ENCODE measurements around the gene TNIK.
"Not testable (repeated sequence)": the region's sequence is repeated elsewhere in the genome, so short reads cannot be mapped to it uniquely, and the experiment has no call there.

The TNIK gene

DNA sequence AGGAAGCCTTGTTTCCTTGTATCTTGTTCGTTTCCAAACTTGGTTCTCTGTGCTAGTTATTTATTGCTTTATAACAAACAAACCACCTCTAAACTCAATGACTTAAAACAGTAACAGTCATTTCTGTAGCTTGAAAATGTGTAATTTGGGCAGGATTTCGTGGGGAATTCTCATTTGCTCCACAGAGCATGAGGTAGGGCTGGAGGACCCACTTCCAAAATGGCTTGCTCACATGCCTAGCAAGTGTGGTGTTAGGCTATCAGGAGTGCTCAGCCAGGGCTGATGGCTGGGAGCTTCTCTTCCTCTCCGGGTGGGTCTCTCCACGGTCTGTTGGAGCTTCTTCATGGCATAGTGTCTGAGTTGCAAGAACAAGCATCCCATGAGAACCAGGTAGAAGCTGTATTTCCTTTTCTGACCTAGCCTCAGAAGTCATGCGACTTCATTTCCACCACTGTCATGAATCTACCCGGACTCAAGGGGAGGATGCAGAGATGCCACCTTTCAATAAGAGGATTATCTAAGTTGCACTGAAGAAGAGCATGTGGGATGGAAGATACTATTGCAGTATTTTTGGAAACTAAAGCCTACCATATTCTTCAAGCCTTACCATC lies 8.2 kb upstream of the TNIK start:
- no peak for DNase-seq

DNA sequence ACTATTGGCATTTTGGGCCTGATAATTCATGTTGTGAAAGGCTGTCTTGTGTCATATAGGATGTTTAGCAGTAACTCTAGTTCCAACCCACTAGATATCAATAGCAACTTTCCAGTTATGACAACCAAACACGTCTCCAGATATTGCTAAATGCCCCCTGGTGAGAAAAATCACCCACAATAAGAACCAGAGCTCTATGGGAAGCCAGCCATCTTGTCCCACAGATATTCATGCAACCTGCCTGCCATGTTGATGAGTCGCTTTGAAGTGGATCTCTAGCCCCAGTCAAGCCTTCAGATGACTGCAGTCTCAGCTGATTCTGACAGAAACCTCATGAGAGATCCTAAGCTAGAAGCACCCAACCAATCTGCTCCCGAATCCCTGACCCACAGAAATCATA lies 5.6 kb upstream of the TNIK start:
- no peak for DNase-seq

DNA sequence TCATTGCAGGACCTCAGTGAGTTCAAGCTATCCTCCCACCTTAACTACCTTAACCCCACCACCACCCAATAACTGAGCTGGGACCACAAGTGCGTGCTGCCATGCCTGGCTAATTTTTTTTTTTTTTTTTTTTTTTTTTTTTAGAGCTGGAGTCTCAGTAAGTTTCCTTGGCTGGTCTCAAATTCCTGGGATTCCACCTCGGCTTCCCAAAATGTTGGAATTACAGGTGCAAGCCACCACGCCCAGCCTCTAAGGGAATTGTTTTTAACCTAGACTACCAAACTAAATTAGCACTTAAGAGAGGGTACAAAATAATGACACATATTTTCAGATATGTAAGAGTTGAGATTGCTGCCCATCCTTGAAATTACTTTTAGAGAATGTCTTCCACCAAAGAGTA lies 4.3 kb upstream of the TNIK start:
- no peak for DNase-seq

DNA sequence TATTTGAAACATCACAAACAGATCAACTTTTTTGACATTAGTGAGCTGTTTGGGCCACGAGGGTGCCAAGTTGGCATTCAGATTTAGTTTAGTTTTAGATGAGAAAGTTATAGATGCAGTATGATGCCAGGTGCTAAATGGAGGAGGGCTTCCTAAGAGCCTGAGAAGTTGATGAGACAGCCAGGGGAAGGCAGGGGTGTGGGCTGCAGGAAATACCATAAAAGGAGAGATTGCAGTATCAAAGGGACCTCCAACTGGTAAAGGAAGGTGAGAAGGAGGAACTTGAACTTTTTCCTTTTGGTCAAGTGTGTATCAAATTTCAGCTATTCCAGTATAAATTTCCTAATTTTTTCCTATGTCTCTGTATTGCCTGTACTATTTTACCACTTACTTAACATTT lies 2.0 kb upstream of the TNIK start:
- DNase-seq, result peak; percentile 1 to 42 (median 8)

DNA sequence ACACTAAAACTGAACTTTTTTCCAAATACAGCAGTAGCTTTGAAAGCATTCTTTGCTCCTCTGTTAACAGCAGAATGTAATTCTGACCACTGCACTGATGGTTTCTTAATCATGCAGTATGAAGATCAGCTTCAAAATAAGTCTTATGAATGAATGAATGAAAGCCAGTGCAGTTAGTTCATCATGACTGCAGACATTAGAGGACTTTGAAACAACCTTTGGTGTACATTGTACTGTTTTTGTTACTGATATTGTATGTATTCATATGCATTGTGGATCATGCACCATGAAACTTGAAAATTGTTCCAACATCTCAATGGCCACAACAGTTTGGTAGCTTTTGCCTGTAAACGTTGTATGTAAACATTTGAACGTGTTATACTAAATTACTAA lies 1.3 kb upstream of the TNIK start:
- DNase-seq, result peak in 1 of 6 experiments; percentile 22

DNA sequence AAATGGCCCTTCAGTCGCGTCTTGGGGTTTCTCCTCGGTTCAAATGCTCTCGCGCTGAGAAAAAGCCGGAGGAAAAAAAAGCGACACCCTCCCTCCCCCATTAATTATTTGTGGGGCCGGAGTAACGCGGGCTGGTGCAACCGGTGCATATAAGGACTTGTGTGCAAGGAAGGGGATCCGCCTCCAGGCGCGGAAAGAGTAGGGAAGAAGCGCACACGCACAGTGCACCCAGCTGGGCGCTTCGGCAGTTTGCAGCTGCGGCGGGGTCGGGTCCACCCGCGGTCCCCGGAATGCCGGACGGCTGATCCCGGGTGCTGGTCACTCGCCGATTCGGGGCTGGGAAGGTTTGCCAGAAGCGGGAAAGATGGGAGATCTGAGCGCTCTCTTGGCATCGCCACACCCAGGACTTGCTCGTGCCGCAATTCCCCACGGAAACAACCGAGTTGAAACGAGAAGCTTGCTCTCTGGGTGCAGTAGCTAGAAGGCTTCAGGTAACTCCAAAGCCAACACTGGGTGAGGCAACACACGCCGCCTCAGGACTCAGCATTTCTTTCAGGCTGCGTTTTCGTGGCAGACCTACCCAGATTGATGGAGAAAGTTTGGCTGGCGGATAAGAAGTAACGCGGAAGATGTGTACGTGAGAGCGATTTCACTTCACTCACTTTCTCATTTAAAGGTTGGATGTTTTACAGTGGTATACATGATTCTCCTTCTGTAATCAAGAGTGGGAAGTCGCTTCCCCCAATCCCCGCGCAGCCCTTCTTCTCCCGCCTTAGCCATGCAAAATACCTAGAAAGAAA lies 720 bp upstream of the TNIK start:
- peak; percentile 11 to 71 (median 46) for DNase-seq

DNA sequence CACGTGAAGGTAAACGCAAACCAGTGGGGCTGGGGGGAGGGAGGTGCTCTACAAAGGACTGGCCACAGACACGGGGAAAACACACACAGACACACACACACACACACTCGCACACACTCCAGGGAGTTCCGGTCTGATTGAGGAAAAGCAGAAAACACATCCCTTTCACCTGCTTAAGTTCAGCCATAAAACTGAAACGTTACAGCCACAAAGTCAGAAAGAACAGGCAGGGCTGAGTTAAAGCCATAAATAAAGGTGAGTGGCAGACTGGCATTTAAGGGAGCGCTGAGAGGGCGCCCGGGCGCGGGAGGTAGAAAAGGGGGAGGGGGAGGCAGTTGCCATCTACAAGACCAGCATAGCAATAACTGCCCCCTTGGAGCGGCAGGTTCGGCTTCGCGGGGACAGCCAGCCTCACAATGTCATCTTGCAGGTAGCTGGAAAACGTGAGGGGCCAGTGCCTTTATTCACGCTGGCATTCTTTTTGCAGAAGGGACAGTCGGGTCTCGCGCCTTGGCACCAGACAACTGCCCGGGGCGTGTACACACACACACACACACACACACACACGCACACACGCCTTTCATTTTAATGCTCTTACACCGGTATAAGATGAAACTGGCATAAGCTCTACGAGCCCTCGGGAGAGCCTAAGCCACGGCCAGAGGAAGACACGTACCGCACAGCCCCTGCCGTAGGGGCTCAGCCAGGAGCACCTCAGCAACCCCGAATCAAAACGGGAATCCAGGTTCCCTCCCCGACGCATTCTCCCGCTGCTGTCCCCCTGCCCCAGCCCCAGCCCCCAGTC lies 866 bp downstream of the TNIK start:
- peak; percentile 52 to 82 (median 65) for DNase-seq

DNA sequence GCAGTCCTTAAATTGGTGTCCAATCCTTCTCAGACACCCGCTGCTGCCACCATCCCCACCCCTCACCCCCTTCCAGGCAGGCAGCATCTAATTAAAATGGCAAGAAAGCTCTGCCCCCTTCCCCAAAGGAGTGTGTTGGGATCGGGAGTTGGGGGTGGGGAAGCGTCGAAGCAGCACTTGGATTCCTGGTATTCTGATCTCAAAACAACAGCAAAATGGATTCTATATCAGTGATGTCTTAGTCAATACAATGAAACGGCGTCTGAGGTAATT lies 1.4 kb downstream of the TNIK start:
- DNase-seq, result no peak

DNA sequence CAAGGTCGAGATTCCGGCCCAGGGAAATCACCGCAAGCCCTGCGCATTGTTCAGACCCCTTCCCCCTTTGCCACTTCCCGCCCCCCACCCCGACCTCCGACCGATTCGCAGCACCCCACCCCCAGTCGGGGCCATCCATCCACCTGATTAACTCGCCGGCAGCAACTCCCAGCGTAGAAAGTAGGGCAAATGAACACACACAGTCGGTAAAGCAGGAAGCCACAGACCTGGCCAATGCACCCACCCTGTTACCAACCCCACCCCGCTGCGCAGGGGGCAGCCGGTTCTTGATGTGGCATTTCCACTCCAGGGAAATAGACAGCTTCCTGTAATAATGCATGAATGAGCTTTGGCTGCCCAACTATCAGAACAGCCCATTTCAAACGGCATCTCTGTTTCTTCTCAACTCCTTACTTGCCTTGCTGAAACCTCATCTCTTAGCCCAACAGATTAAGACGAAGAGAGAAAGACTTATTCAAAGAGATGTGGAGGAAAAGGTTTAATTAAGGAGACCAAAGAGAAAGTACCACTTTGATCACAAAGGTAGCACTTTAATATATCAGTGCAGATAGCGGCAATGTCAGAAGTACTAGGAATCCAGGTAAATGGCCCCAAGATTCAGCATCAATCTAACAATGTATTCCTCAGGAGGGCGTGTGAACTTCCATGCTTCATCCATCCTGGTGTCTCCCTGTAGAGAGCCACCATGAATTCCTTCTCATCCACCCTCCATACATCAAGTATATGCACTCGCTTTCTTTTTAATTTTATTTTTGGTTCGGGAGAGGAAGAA lies 1.9 kb downstream of the TNIK start:
- DNase-seq, result peak; percentile 15 to 53 (median 35)

DNA sequence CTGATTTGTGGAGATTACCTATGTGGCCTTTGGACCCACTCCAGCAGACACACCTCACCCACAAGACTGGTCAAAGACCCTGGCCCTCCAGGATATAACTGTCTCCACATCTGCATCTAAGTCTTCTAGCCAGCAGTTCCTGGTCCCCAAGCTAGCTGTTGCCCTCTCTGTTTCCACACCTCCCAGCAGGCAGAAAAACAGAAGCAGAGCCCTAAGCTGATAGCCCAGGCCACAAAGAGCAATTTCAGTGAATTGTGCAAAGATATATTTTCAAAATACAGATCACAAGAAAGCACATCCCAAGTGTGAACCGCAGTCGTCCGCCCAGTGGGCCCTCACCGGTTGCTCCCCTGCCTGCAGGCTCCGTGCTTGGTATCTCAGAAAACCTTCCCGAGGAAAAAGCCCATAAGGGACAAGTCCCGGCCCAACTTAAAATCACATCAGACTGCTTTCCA lies 2.6 kb downstream of the TNIK start:
- DNase-seq, result peak in 2 of 6 experiments; percentile 16 to 26

DNA sequence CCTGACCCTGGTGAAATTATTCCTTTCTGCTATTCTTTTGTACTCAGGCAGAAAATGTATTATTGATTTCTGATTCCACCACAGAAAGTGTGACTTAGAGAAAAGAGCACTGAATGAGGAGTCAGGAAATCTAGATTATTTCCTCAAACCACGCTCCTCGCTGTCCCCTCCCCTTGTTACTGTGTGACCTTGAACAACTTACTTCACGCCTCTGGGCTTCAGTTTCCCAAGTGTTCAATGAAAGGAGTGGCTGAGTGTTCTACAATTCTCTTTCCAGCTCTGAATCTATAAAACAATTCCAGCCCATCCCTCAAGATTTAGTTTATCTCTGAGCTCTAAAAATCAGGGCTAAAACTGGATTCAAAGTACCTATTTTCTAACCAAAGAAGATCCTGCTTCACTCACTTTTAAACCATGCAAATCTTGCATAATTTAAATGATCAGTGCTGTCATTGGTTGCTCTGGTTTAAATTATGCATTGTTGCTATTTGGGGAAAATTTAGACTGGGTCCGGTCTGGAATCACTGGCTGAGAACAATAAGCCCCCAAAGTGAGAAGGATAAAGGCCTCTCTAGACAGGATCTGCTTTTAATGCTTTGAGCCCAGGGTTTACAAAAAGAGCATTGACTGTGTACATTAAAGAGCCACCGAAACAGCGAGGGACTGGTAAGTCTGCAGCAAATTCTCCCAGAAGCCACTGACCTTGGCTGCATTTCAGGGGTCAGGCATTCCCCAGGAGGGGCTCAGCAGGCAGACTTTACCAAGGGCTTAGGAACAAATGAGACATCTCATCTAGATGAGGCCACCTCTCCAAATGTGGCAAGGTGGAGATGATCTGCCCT lies 3.2 kb downstream of the TNIK start:
- DNase-seq, result no peak

DNA sequence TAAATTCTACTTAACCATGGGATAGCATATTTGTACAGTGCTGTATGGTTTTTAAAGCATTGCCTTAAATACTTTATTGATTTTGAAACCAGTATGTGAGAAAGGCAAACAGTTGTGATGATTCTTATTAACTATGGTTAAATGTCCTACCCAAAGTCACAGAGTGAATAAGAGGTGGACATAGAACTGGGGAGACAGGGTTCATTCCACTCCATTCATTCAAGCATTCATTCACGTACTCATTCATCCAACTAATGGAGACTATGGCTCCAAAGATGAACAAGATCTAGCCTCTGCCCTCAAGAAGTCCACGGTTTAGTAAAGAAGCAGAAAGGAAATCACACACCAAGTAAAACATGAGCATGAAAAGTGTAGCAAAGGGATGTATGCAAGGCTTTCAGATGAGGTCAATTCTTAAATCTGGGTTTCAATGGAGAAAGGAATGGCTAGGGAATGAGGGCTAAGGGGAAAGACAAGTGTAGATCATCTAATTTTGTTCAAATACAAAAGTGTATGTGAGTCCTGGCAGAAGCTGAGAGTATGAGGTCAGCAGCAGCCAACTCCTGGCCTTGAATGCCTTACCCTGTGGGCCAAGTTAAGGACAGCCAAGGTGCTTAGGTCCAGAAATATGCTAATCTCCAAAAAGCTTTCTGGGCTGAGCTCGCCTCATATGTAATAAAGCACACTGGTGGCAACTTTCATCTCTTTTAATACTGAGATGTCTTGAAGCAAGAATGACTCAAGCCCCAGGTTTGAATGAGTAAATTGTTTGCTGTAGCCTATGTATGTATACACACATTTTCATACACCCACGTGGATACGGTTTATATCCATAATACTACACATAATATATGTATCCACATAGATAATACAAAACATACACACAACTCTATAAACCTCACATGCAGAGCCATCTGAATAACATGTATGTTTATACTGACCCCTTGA lies 4.3 kb downstream of the TNIK start:
- no peak for DNase-seq

DNA sequence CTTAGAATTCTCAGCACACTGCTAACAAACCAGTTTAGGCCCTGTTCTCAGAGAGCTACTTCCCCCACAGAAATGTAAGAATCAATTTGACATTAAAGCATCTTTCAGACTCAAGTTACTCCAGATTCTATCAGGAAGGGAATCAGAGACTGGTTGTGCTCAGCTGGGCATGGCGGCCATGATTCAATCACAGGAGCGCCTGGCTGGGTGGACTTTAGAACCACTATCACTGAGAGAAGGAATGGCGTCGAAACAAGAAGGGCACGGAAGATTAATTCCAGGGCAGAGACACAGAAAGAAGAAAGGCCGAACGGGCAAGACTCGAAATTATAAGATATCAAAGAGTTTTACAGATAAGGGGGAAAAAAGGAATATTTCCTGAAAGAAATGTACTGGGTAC lies 6.2 kb downstream of the TNIK start:
- no peak for DNase-seq

DNA sequence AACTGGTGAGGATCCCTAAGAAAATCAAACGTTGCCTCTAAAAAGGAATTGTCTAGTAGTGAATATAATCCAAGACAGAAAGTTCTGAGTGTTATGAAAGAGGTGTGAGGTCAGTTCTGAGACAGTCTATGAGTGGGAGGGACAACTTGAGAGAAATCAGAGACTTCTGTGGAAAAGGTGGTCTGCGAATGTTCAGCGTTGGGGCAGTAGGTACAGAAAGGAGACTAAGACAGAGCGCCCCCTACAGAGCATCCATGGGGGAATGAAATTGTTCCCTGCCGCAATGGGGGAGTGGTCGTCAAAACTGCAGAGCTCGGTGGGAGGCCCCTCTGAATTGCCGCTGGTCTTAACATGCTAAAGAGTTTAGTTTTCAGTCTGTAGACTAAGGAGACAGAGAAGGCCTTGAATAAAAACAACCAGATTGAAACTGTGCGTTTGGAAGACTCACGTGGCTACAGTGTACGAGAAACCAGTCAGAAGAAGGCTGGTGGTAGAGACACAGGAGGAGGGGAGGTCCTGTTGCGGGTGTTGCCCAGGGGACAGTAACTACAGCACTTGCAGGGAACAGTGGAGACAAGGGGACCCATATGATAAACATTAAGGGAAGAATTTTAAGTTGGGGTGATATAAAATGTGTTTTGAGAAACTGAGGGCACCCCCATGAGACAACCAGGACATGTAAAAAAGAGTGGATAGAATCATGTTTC lies 6.9 kb downstream of the TNIK start:
- no peak for DNase-seq

DNA sequence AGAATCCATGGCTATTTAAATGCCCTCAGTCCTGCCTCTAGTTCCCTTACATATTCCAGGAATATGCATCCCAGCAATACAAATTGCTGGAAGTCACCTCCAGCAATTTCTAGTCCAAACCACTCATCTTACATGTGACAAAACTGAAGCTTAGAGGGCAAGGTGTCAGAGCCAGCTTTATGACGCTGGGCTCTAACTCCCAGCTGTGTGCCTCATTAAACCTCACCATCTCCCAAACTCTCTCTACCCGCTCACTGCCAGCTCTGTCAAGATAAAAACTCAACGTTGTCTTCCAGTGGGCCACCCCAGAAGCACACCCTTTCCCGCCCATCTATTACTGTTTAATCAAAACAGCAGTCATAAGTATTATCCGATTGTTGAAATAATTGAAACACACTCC lies 7.9 kb downstream of the TNIK start:
- no peak for DNase-seq

DNA sequence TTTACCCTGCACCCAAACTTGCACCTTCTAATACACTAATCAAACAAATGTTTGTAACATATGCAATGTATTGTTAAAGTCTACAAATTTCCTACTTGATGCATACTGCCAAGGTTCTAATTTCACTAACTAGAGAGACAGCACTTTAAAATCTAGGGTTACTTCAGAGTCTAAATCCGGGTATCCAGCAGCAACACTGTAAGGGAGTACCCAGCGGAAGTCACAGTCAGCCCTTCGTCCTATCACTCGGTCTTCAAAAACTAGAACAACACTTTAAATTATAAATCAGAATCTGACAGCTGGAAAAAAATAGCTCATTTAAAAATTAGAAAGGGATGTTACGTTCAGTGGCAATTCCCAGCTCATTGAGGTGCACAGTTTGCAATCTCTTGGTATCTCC lies 8.3 kb downstream of the TNIK start:
- DNase-seq, result no peak

DNA sequence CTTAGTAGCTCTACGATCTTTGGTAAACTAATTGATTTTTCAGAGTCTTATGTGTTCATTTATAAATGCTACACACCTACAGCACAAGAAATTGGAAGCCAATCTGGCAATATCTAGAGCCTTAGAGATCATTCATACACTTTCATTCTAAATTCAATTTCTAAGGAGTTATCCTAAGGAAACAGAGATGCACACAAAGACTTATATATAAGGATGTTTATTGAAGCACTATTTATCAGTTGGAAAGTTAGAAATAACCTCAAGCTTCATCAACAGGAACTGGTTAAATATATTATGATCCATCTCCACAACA lies 12.7 kb downstream of the TNIK start:
- not testable (repeated sequence) for DNase-seq

DNA sequence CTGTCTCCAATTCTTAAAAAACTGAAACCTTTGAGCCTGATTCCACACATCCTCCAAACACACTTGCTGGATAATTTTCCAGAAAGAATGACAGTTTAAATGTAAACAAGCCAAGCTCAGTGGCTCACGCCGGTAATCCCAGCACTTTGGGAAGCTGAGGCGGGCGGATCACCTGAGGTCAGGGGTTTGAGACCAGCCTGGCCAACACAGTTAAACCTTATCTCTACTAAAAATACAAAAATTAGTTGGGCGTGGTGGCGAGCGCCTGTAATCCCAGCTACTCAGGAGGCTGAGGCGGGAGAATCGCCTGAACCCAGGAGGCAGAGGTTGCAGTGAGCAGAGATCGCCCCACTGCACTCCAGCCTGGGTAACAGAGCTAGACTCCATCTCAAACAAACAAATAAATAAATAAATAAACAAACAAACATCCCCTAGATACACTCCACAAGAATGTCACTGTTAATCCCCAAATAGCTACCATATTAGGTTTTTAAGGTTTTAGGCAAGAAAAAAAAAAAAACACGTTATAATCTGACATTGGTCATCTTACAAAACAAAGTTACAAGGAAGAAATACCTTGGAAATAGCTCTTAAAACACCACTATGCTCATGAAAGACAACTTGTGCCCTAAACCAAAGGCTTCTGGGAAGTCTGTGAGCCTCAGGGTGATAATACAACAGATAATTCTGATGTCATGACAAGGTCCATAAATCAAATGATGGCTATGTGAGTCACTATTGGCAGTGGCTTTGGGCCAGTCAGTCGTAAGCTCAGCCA lies 13.2 kb downstream of the TNIK start:
- DNase-seq, result no peak

DNA sequence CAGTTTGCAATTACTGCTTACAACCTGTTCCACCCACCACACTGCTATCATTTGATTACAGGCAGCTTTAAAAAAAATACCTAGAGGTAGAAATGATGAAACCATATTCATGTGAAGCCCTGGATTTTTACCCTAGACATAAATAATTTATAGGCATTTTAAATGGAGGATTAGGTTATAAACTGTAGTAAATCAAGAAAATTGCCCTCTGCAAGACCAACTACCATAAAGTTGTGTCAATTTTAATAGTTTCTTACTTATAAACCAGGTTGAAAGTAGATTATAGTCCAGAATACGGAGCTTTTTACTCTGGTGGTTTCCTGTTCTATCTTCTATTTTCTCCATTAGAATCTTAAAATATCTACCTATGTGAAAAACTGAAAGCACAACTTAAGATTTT lies 13.9 kb downstream of the TNIK start:
- no peak for DNase-seq

Measured in stimulated activated naive CD4-positive, alpha-beta T cell (primary cell).